SKM-1 (cell line): ENCODE results near the gene NOTCH2NLA.
"Not testable (repeated sequence)": the region's sequence is repeated elsewhere in the genome, so short reads cannot be mapped to it uniquely, and the experiment has no call there.

Source experiments
- DNase-seq: peaks from one replicate; lab custom pipeline; 2025; ENCODE audit not compliant: unreplicated experiment; lab: John Stamatoyannopoulos, UW

Gene NOTCH2NLA

GRCh38 chr1:146167740-146168139 is 61.1 kb downstream of the NOTCH2NLA start:
- not testable (repeated sequence) for DNase-seq

GRCh38 chr1:146167273-146167672 is 61.5 kb downstream of the NOTCH2NLA start:
- DNase-seq, result not testable (repeated sequence)

DNA sequence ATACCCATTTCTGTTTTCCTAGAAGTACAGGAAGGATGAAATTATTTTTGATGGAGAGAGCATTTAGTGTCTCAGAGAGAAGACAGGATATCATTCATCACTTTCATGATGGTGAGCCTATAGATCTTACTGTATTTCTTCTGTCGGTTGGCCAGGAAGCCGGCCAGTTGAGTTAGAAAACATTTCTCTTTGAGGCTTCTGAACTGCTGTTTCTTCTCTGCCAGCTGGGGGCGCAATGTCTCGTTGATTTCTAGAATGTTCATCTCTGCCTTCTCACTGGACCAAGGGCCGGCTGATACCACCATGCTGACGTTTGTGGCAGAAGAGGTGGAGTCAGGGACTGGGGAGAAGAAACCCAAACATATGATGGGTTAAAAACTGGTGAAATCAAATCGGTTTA is 84.4 kb downstream of the NOTCH2NLA start, which contains the start of gene NBPF10:
Gene NBPF10 (minus strand): TSS at position 340 of the 400 bp plus-strand sequence. CDS start 35 bp downstream, at position 305.
- DNase-seq, result not testable (repeated sequence)
